Naive B cell (primary cell): ENCODE data around the gene ADAM33. TPM values are rescaled to one million over a fixed set of nuclear protein-coding genes. Genes with fewer than 3 reads are reported as not detected.

Experiments
- ATAC-seq, 2 donors: fragments of 150-1000 bp; cut with Tn5 transposase; 2 replicates each; pipeline ENCODE4 v1.10.0; 2021; ENCODE audit warnings: low read depth in 2 of 2, mild to moderate bottlenecking in 2 of 2, moderate library complexity in 2 of 2
- DNase-seq: peaks from one replicate; pipeline ENCODE4 v3.0.0; 2022
- H3K27ac Mint-ChIP-seq, 6 donors: one replicate each; pipeline ENCODE4 v1.8.0; 2020 to 2022; ENCODE audit warnings: mild to moderate bottlenecking in 6 of 6, mixed read lengths in 6 of 6, moderate library complexity in 5 of 6, inconsistent platforms in 2 of 6
- H3K27me3 Mint-ChIP-seq, 3 donors: one replicate each; pipeline ENCODE4 v1.8.0; 2021 to 2022; ENCODE audit warnings: mixed read lengths in 3 of 3, mild to moderate bottlenecking in 1 of 3
- H3K36me3 Mint-ChIP-seq, 2 donors: one replicate each; pipeline ENCODE4 v1.8.0; 2020 to 2022; ENCODE audit warnings: mixed read lengths in 2 of 2, inconsistent platforms in 1 of 2, mild to moderate bottlenecking in 1 of 2
- H3K4me1 Mint-ChIP-seq, 3 donors: one replicate each; pipeline ENCODE4 v1.8.0; 2020 to 2022; ENCODE audit warnings: mixed read lengths in 3 of 3, inconsistent platforms in 1 of 3, mild to moderate bottlenecking in 1 of 3, moderate library complexity in 1 of 3
- H3K4me3 Mint-ChIP-seq, 8 donors: one replicate each; pipeline ENCODE4 v1.8.0; 2020 to 2022; ENCODE audit warnings: mild to moderate bottlenecking in 8 of 8, mixed read lengths in 8 of 8, moderate library complexity in 8 of 8, inconsistent platforms in 2 of 8
- H3K9me3 Mint-ChIP-seq, 7 donors: one replicate each; pipeline ENCODE4 v1.8.0; 2020 to 2022; ENCODE audit warnings: mixed read lengths in 7 of 7, mild to moderate bottlenecking in 5 of 7, inconsistent platforms in 2 of 7, moderate library complexity in 1 of 7
- polyA plus RNA-seq, 6 donors: library from polyadenylated mRNA; unstranded; fragments of 300-500 nt; fragmentation: Illumina TruSeq; gene quantifications; one replicate each; pipeline ENCODE4 v1.2.3, GENCODE V29; 2021; ENCODE audit warnings: low read depth in 6 of 6

Gene ADAM33
- polyA plus RNA-seq, 6 donors from 2014 or later = not detected

DNA sequence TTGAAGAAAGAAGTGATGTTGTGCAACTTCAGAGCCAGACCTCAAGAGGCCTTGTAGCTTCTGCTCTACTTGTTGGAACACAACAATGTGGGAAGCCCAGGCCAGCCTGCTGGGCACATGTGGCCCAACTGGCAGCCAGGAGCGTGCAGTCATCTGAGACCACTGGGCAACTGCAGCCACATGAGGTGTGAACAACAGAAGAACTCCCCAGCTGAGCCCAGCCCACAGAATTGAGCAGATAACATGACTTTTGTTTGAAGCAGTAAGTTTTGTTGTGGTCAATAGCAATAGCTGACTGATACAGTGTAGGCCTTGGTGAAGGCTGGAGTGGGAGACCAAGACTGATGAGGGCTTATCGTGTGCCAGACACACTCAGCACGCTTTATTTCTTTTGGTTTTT, 8.6 kb upstream of the ADAM33 start:
- ATAC-seq (no peak), DNase-seq (no peak)
- Mint-ChIP-seq H3K27me3 (peaks cover 6 to 24% (median 17%) of the 10 kb centered on the region in 3 donors), H3K4me3 (no peak overlapping the region), H3K36me3 (no peaks in the 10 kb centered on the region), H3K4me1 (peaks cover 0 to 6% (median 0%) of the 10 kb centered on the region in 3 donors), H3K9me3 (no peaks in the 10 kb centered on the region), H3K27ac (no peak overlapping the region)

DNA sequence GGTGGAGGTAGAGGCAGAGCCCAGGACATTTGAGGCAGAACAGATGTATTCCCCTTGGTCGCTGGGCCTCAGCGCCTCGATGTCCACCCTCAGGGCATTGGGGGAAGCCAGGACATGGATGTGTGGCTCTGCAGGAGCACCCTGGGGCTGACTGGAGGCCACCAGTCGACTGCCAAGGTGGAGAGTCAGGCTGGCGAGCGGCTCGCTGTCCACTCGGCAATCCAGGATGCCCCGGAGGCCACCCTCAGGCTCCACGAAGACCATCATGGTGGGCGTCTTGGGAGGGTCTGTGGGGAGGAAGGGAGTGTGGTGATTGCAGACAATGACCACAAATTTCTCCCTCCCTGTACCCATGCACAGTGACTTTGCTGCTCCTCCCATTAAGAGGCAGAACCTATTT, 8.2 kb upstream of the ADAM33 start:
- no peaks in the 10 kb centered on the region for H3K9me3 Mint-ChIP-seq
- H3K4me3 Mint-ChIP-seq = no peak overlapping the region
- peaks cover 0 to 6% (median 0%) of the 10 kb centered on the region in 3 donors for H3K4me1 Mint-ChIP-seq
- H3K36me3 Mint-ChIP-seq = no peaks in the 10 kb centered on the region
- no peak for DNase-seq
- H3K27me3 Mint-ChIP-seq = peaks cover 8 to 28% (median 22%) of the 10 kb centered on the region in 3 donors
- ATAC-seq = no peak
- no peak overlapping the region for H3K27ac Mint-ChIP-seq

DNA sequence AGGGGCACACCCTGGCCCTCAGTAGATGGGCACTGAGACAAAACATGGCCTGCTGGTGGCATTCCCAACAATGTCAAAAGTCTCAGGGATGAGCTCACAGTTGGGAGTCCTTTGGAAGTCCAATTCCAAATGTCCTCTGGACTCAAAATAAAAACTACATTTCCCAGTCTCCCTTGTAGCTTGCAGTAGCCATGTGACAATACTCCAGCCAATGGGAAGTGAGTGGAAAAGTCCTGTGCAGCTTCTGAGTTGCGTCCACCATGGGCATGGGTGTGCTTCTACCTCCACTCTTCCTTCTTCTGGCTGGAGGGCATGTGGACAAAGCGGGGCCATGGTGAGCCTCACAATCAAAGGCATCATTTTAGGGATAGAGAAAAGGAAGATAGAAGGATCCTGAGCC, 5.8 kb upstream of the ADAM33 start:
- Mint-ChIP-seq H3K9me3 (no peaks in the 10 kb centered on the region), H3K27ac (peak overlapping the region in 1 of 6 donors; percentile 11), H3K36me3 (no peaks in the 10 kb centered on the region), H3K4me1 (peaks cover 0 to 6% (median 0%) of the 10 kb centered on the region in 3 donors), H3K27me3 (peaks cover 20 to 44% (median 37%) of the 10 kb centered on the region in 3 donors), H3K4me3 (no peak overlapping the region)
- no peak for DNase-seq
- no peak for ATAC-seq

- H3K27ac Mint-ChIP-seq = no peak overlapping the region
Observed at GRCh38 chr20:3686867-3687321, 5.1 kb upstream of the ADAM33 start.

DNA sequence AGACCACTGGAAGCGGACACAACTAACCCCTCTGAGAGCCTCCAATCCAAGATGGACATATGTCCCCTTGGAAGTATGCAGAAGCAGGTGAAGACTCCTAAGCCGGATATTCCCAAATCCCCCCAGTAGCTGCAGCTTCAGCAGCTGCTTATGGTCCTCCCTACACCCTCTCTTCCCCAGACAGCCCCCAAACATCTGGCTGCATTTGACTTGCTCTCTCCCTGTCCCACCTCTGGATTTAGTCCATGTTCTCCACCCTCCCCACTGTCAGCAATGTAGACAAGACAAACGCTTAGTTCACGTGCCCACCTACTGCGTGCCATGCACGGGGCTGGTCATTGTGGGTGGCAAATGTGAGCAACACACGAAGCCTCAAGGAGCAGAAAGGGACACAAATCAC, 4.6 kb upstream of the ADAM33 start:
- Mint-ChIP-seq H3K4me3 (no peak overlapping the region), H3K36me3 (no peaks in the 10 kb centered on the region), H3K27ac (no peak overlapping the region), H3K4me1 (peaks cover 0 to 7% (median under 1%) of the 10 kb centered on the region in 3 donors), H3K27me3 (peaks cover 20 to 46% (median 41%) of the 10 kb centered on the region in 3 donors), H3K9me3 (no peaks in the 10 kb centered on the region)
- ATAC-seq = no peak
- no peak for DNase-seq

More at GRCh38 chr20:3686867-3687321, 5.1 kb upstream of the ADAM33 start:
- H3K27me3 Mint-ChIP-seq = peaks cover 20 to 44% (median 37%) of the 10 kb centered on the region in 3 donors
- H3K36me3 Mint-ChIP-seq = no peaks in the 10 kb centered on the region
- H3K4me3 Mint-ChIP-seq = no peak overlapping the region
- peaks cover 0 to 6% (median 0%) of the 10 kb centered on the region in 3 donors for H3K4me1 Mint-ChIP-seq
- H3K9me3 Mint-ChIP-seq = no peaks in the 10 kb centered on the region
- no peak for DNase-seq
- no peak for ATAC-seq

DNA sequence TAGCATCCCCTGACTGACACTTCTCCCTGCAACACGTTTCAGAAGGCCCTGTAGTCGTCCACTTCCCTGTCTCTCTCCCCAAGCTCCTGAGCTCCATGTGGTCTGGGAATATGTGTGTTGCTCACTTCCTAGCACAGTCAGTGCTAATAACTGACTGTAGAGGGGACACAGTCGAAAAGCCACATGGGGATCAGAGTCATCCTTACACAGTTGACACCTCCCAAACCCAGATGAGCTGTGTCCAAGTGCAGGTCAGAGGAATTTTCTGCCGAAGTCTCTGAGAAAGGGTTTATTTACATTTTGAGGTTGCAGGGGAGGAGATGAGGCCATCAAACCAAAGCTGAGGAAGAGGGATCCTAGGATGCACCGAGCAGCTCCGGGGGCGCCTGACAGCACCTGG, 3.5 kb upstream of the ADAM33 start:
- Mint-ChIP-seq H3K27ac (no peak overlapping the region), H3K9me3 (no peaks in the 10 kb centered on the region), H3K27me3 (peaks cover 26 to 57% (median 51%) of the 10 kb centered on the region in 3 donors), H3K4me3 (no peak overlapping the region), H3K4me1 (peaks cover 4 to 10% (median 5%) of the 10 kb centered on the region in 3 donors), H3K36me3 (no peaks in the 10 kb centered on the region)
- no peak for DNase-seq
- no peak for ATAC-seq

- DNase-seq (no peak), ATAC-seq (no peak)
- no peak overlapping the region for H3K27ac Mint-ChIP-seq
- peaks cover 10 to 12% (median 10%) of the 10 kb centered on the region in 3 donors for H3K4me1 Mint-ChIP-seq
- peak overlapping the region in 2 of 8 donors; percentile 43 to 51 for H3K4me3 Mint-ChIP-seq
- no peaks in the 10 kb centered on the region for H3K36me3 Mint-ChIP-seq
- H3K27me3 Mint-ChIP-seq = peaks cover 34 to 79% (median 76%) of the 10 kb centered on the region in 3 donors
- H3K9me3 Mint-ChIP-seq = no peaks in the 10 kb centered on the region
Observed at GRCh38 chr20:3681352-3681930, 369 bp downstream of the ADAM33 start.

- Mint-ChIP-seq H3K27ac (no peak overlapping the region), H3K9me3 (no peaks in the 10 kb centered on the region), H3K36me3 (no peaks in the 10 kb centered on the region), H3K4me1 (peaks cover 10 to 12% (median 10%) of the 10 kb centered on the region in 3 donors), H3K4me3 (peak overlapping the region in 2 of 8 donors; percentile 43 to 51), H3K27me3 (peaks cover 31 to 78% (median 73%) of the 10 kb centered on the region in 3 donors)
- ATAC-seq = no peak
- no peak for DNase-seq
Observed at GRCh38 chr20:3680701-3681351, 984 bp downstream of the ADAM33 start.

DNA sequence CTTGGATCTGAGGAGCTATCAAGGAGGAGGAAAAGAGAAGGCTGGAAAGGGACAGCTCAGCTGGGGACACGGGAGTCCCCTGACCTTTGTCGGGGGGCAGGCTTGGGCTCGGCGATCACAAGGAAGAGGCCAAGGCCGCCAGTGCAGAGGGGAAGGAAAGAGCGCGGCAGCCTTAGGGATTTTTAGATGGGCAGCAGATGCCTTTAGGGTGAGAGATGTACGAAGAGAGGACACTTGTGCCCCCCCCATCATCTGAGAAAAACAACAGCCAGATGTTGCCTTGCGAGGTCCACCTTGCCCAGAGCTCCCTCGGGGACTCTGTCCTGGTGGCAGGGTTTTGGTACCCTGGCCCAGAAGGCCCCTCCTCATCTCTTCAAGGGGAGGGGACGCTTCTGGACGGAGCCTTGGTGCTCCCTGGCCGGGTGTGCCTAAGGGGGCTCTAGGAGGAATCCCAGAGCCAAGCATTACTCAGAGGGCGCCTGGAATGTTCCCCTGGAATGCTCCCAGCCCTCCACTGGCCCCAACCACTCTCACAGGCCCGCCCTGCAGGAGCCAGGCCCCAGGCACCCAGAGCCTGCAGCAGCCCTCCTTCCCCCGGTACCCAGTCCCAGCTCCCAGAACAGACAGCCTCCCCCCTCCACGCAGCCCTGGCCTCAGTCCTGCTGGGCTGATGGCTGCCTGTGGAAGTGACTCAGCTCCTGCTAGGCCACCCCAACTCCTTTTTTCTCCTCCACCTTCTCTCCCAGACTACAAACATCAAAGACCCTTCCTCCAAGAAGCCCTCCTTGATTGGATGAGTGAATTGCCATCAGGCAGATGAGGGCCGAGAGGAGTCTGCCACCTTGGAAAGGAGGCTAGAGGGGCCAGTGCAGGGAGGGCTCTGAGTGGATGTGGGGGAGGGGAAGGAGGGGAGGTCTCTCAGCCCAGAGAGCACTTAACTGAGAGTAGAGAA, 1.8 kb downstream of the ADAM33 start:
- Mint-ChIP-seq H3K36me3 (no peaks in the 10 kb centered on the region), H3K4me3 (no peak overlapping the region), H3K27ac (no peak overlapping the region), H3K27me3 (peaks cover 34 to 78% (median 73%) of the 10 kb centered on the region in 3 donors), H3K9me3 (no peaks in the 10 kb centered on the region), H3K4me1 (peaks cover 10 to 12% (median 10%) of the 10 kb centered on the region in 3 donors)
- no peak for ATAC-seq
- no peak for DNase-seq

GRCh38 chr20:3678856-3679720, 2.7 kb downstream of the ADAM33 start:
- H3K27me3 Mint-ChIP-seq = peaks cover 33 to 79% (median 75%) of the 10 kb centered on the region in 3 donors
- no peak for DNase-seq
- peak overlapping the region in 1 of 8 donors; percentile 20 for H3K4me3 Mint-ChIP-seq
- no peaks in the 10 kb centered on the region for H3K36me3 Mint-ChIP-seq
- no peak overlapping the region for H3K27ac Mint-ChIP-seq
- H3K4me1 Mint-ChIP-seq = peaks cover 10 to 12% (median 10%) of the 10 kb centered on the region in 3 donors
- no peaks in the 10 kb centered on the region for H3K9me3 Mint-ChIP-seq
- ATAC-seq = no peak

GRCh38 chr20:3678198-3678597, 3.6 kb downstream of the ADAM33 start:
- Mint-ChIP-seq H3K36me3 (no peaks in the 10 kb centered on the region), H3K4me3 (peak overlapping the region in 1 of 8 donors; percentile 48), H3K9me3 (no peaks in the 10 kb centered on the region), H3K27ac (no peak overlapping the region), H3K4me1 (peaks cover 10 to 12% (median 10%) of the 10 kb centered on the region in 3 donors), H3K27me3 (peaks cover 28 to 78% (median 71%) of the 10 kb centered on the region in 3 donors)
- DNase-seq = no peak
- ATAC-seq = no peak

DNA sequence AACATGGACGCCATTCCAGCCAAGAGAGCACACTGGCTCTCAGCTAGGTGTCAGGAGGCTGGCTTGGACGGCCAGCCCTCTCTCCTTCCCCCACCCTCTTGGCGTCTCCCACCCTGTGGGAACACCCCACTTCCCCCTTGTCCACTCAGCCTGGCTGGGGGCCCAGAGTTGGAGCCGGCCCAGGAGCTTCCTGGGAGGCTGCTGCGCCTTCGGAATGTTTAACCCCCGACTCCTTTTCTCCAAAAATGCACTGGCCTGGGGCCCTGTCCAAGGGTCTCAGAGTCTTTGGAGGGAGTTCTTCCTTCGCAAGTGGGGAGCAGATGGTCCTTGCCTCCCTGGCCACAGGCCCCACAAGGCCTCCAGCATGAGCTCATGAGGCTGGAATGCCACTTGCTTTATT, 4.1 kb downstream of the ADAM33 start:
- no peak overlapping the region for H3K4me3 Mint-ChIP-seq
- H3K27me3 Mint-ChIP-seq = peaks cover 32 to 80% (median 73%) of the 10 kb centered on the region in 3 donors
- H3K9me3 Mint-ChIP-seq = no peaks in the 10 kb centered on the region
- DNase-seq (no peak), ATAC-seq (no peak)
- H3K4me1 Mint-ChIP-seq = peaks cover 10 to 16% (median 10%) of the 10 kb centered on the region in 3 donors
- H3K36me3 Mint-ChIP-seq = no peaks in the 10 kb centered on the region
- no peak overlapping the region for H3K27ac Mint-ChIP-seq
